Panc1 (cell line): Measurements from ENCODE around the gene SLAMF7. TPM values are rescaled to one million over a fixed set of nuclear protein-coding genes. Genes with fewer than 3 reads are reported as not detected.

Experiments
- ATAC-seq: fragments of 200-7000 bp; cut with Tn5 transposase; 2 replicates; pipeline ENCODE4 v1.9.1; 2020; ENCODE audit warnings: mild to moderate bottlenecking, moderate library complexity
- BruUV-seq: library from RNA; stranded (reverse); fragments of 400-500 nt; replicated peaks from 2 replicates; lab custom pipeline; 2021; lab: Mats Ljungman, UMichigan
- CTCF ChIA-PET: fragments of 300-600 bp; sonication (Branson Sonifier 250); formaldehyde crosslinking; loops from one replicate; lab custom pipeline; 2022; ENCODE audit warnings: antibody characterized with exemption; lab: Charles Lee
- POLR2A ChIA-PET: fragments of 300-600 bp; sonication (Branson Sonifier 250); formaldehyde crosslinking; loops from one replicate; lab custom pipeline; 2022; ENCODE audit warnings: antibody characterized with exemption; lab: Charles Lee
- DNase-seq: peaks from one replicate; pipeline ENCODE4 v3.0.0-alpha.2; 2010; ENCODE audit warnings: low read depth, low spot score
- H3K27ac ChIP-seq: 2 replicates; pipeline ENCODE4 v1.5.1; 2011; ENCODE audit warnings: mild to moderate bottlenecking, low read length, inconsistent platforms
- H3K27me3 ChIP-seq: fragments of 200-500 bp; sonication (Bioruptor generic); 2 replicates; pipeline ENCODE4 v1.6.0; 2014; ENCODE audit warnings: low read length, inconsistent platforms; ENCODE audit not compliant: control insufficient read depth, insufficient read depth
- H3K36me3 ChIP-seq: fragments of 200-500 bp; sonication (Bioruptor generic); 2 replicates; pipeline ENCODE4 v1.5.1; 2014; ENCODE audit warnings: inconsistent platforms, mild to moderate bottlenecking, low read length, moderate library complexity; ENCODE audit not compliant: control insufficient read depth, insufficient read depth
- H3K4me1 ChIP-seq: 2 replicates; pipeline ENCODE4 v1.5.1; 2011; ENCODE audit warnings: inconsistent platforms, mild to moderate bottlenecking, low read length, moderate library complexity; ENCODE audit not compliant: control insufficient read depth, insufficient read depth
- H3K4me3 ChIP-seq, 2 experiments: 2 replicates each; pipeline ENCODE4 v1.5.1; 2011 to 2012; ENCODE audit warnings: low read depth in 2 of 2, low read length in 2 of 2, mild to moderate bottlenecking in 2 of 2, inconsistent platforms in 1 of 2, moderate library complexity in 1 of 2
- H3K9me3 ChIP-seq: fragments of 200-500 bp; sonication (Bioruptor generic); 2 replicates; pipeline ENCODE4 v1.5.1; 2014; ENCODE audit warnings: low read depth, mild to moderate bottlenecking, inconsistent platforms, low read length, moderate library complexity; ENCODE audit not compliant: control insufficient read depth, insufficient read depth
- CTCF ChIP-seq: fragments of 450-650 bp; IDR thresholded peaks from 2 replicates; pipeline ENCODE4 v1.5.1; 2017; ENCODE audit warnings: mild to moderate bottlenecking
- POLR2AphosphoS5 ChIP-seq: IDR thresholded peaks from 2 replicates; pipeline ENCODE4 v1.6.1; 2012; ENCODE audit warnings: mild to moderate bottlenecking, low read depth, low read length, moderate library complexity
- REST ChIP-seq, 2 experiments: IDR thresholded peaks; 2 replicates each; pipeline ENCODE4 v1.6.1; 2011 to 2012; ENCODE audit warnings: low read depth in 2 of 2, control low read depth in 1 of 2, low read length in 1 of 2, mild to moderate bottlenecking in 1 of 2, moderate library complexity in 1 of 2; ENCODE audit not compliant: insufficient read depth in 1 of 2
- SIN3A ChIP-seq: IDR thresholded peaks from 2 replicates; pipeline ENCODE4 v1.6.1; 2012; ENCODE audit warnings: low read depth, mild to moderate bottlenecking, low read length, moderate library complexity, borderline replicate concordance; ENCODE audit not compliant: insufficient read depth
- TCF7L2 ChIP-seq: IDR thresholded peaks from 2 replicates; pipeline ENCODE4 v1.6.1; 2011; ENCODE audit warnings: mild to moderate bottlenecking, low read depth, low read length, inconsistent platforms
- in situ Hi-C: cut with HindIII; loops from 2 replicates; pipeline ENCODE4 v1.10.0; 2016; ENCODE audit warnings: low sequenced_read_pairs, low pct_unique_long_range_greater_than_20kb
- intact Hi-C: fragments of 100-400 bp; cut with micrococcal nuclease; formaldehyde crosslinking; loops from one replicate; pipeline ENCODE4 v1.10.0; 2022; ENCODE audit not compliant: unreplicated experiment
- total RNA-seq: library from RNA; stranded (reverse); gene quantifications from one replicate; pipeline ENCODE4 v1.2.1, GENCODE V29; 2021; ENCODE audit not compliant: unreplicated experiment

Gene SLAMF7
- total RNA-seq, 1 experiment from 2014 or later = 0.21 TPM

- CTCF ChIA-PET = no interaction called here
- no peak for ATAC-seq
- H3K4me1 ChIP-seq = no peaks in the 10 kb centered on the region
- no TSS peak for BruUV-seq
- H3K4me3 ChIP-seq = no peak overlapping the region
- in situ Hi-C loops = no loop called here
- POLR2A ChIA-PET = no interaction called here
- DNase-seq = no peak
- TF ChIP-seq CTCF = no peak
- no peak for TF ChIP-seq POLR2AphosphoS5
- TF ChIP-seq REST (IDR thresholded peaks at IDR 0.05; ENCODE audit: insufficient read depth in 1 of 2, low read depth in 2 of 2, low read length in 1 of 2) = no peak
- no peak for TF ChIP-seq TCF7L2
- TF ChIP-seq SIN3A = no peak
- no peaks in the 10 kb centered on the region for H3K9me3 ChIP-seq
- H3K36me3 ChIP-seq = no peaks in the 10 kb centered on the region; the same call in 1 of the 2 replicates
- H3K27me3 ChIP-seq = peaks cover 13% of the 10 kb centered on the region
- intact Hi-C loops = no loop called here
- H3K27ac ChIP-seq = no peak overlapping the region
Observed at GRCh38 chr1:160717306-160717705, 21.7 kb upstream of the SLAMF7 start.

GRCh38 chr1:160718210-160718609, 20.8 kb upstream of the SLAMF7 start:
- DNase-seq (no peak), ATAC-seq (no peak)
- in situ Hi-C loops = no loop called here
- H3K4me1 ChIP-seq = no peaks in the 10 kb centered on the region
- H3K4me3 ChIP-seq = no peak overlapping the region
- ChIA-PET POLR2A (no interaction called here), CTCF (no interaction called here)
- BruUV-seq = no TSS peak
- TF ChIP-seq CTCF (no peak), TCF7L2 (no peak), POLR2AphosphoS5 (no peak), SIN3A (no peak), REST (IDR thresholded peaks at IDR 0.05; ENCODE audit: insufficient read depth in 1 of 2, low read depth in 2 of 2, low read length in 1 of 2) (no peak)
- H3K9me3 ChIP-seq = no peaks in the 10 kb centered on the region
- no peak overlapping the region for H3K27ac ChIP-seq
- H3K27me3 ChIP-seq = peaks cover 19% of the 10 kb centered on the region
- intact Hi-C loops = no loop called here
- no peaks in the 10 kb centered on the region; the same call in 1 of the 2 replicates for H3K36me3 ChIP-seq
